Inflammatory macrophage treated with lipopolysaccharide for 1 hour (primary cell): ENCODE data around the gene NBDY.
"Not testable (repeated sequence)": the region's sequence is repeated elsewhere in the genome, so short reads cannot be mapped to it uniquely, and the experiment has no call there.

Experiments used
- DNase-seq, 2 donors: peaks; one replicate each; pipeline ENCODE4 v3.0.0-alpha.2; 2020 to 2022

NBDY gene

DNA sequence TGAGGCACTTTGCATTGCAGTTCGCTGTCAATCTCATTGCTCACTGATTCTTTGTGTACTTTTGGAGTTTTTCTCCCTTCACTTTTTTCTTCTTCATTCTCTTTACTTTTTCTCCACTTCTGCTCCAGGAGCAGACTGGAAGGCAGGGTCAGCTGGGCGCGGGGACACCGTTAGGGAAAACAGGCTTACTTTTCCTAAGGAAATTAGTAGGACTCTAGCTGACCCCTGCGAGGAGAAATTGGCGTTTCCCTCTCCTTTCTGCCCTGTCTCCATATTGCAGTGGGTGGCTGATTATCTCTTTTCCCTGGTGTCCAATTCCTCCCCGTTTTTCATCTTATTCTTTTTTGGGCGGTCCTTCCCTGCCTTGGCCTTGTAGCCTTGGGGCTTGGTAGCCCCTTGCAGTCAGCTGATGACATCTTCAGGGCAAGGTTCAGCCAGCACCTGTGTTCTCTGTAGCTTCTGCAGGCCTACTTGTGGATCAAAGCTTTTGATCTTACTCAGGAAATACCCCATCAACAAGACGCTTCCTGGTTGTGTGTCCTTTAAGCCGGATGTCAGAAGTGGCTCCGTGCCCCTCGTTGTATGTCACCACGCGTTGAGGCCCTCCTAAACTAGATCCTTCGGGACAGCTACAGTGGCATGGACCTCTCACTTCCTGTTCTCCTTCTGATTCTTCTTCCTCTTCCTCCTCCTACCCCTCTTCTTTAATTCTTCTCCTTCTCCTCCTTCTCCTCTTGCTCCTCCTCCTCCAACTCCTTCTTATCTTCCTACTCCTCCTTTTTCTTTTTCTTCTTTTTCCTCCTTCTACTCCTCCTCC lies 36.1 kb downstream of the NBDY start:
- DNase-seq = no peak

DNA sequence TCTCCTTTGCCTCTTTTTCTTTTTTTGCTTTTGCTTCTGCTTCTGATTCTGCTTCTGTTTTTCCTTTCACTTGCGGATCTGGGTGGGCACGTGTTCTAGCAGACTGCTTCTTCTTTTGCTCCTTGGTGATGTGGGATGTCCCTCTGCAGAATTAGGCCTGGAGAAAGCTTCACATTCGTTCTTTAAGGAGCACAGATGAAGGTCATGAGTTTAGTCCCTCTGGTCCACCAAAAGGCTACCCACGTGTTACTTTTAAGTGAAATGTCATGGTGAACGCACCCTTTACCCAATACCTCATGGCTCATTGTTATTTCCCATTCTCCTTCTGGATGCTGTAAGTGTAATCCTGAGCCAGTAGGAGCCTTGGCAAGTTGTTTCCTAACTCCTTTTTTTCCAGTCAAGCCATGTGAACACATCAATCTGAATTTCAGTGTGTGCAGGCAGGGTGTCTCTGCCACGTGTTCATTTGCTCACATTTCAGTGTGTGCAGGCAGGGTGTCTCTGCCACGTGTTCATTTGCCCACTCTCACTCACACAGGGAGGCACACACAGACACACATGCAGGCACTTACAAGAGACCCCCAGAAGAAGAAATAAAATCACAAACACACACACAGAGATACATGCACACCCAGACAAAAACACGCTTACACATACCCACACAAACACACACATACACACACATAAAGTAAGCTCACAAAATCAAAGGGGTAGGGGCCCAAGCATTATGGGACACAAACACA lies 36.9 kb downstream of the NBDY start:
- peak; percentile 20 to 49 for DNase-seq

- no peak for DNase-seq
These were observed 37.7 kb downstream of the NBDY start for GRCh38 chrX:56766554-56767347.

GRCh38 chrX:56767348-56768119 lies 38.5 kb downstream of the NBDY start:
- DNase-seq = not testable (repeated sequence)

DNA sequence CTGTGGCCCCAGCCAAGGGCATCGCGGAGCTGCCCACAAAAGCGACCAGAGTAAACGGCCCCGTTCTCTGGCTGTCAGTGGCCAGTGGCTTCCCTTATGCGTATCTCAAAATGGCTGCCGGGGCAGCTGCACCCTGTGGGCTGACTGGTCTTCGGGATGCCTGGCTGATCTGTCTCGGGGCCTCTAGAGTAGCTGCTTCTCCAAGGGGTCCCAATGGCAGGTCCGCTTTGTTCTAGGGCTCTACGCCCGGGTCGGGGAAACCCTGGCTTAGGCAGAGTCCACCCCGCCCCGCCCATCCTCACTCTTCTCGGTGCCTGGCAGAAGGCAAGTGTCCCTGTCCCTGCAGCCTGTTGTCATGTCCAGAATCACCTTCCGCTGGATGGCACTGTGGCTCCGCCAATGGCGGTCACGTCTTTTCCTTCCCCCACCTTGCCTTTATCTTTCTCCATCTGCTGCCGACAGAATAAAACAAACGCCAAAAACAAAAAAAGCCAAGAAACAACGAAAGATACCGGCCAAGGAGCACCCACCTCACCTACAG lies 39.1 kb downstream of the NBDY start:
- DNase-seq = not testable (repeated sequence)

DNA sequence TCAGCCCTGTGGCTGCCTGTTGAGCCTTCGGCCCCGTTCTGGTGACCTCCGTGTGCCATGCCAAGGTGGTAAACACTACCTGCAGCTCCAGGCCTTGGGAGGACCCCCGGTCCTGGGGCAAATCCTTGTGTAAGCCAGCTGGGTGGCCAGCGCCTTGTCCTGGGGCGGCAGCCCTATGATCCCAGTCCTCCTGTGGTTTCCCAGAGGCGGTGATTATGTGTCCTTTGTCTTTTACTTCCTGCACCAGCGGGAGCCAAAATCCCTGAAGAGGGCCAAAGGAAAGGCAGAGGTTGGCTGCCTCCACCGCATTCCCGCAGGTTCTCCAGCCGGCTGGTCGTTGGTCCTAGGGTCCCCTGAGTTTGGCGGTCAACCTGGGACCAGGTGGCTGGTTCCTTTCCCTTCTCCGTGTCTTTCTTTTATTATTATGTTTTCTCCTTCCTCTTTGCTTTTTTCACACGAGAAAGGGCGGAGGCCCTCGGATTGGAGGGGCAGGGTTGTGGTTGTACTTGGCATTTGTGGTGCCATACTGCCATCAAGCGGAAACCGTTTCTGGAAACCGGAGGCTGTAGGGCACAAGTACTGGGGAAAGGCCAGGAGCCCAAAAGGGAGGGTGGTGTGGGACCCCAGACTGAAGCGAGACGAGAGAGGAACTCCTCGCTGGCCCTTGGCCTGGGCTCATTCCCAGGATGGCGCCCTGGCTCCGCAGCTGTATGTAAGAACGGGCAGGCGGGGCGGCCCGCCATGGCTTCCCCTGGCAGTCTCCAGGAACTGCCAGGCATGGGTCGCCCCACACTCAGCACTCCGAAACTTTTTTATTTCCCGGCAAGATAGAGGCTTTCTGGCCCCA lies 43.9 kb downstream of the NBDY start:
- not testable (repeated sequence) for DNase-seq

- DNase-seq = not testable (repeated sequence)
These were observed 44.5 kb downstream of the NBDY start for GRCh38 chrX:56773522-56774060.

- not testable (repeated sequence) for DNase-seq
These were observed 49.3 kb downstream of the NBDY start for GRCh38 chrX:56778099-56778923.

GRCh38 chrX:56778924-56779468 lies 50.0 kb downstream of the NBDY start:
- not testable (repeated sequence) for DNase-seq

- not testable (repeated sequence) for DNase-seq
These were observed 51.9 kb downstream of the NBDY start for GRCh38 chrX:56780681-56781649.

DNA sequence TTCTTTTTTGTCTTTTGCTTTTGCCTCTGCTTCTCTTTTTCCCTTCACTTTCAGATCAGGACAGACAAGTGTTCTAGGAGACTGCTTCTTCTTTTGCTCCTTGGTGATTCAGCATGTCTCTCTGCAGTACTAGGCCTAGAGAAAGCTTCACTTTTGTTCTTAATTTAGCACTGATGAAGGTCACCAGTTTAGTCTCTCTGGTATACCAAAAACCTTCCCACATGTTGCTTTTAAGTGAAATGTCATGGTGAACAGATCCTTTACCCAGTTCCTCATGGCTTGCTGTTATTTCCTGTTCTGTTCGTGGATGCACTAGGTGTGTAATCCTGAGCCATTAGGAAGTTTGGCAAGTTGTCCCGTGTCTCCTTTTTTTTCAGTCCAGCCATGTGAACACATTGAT lies 53.3 kb downstream of the NBDY start:
- peak in 1 of 2 donors; percentile 23 for DNase-seq

DNA sequence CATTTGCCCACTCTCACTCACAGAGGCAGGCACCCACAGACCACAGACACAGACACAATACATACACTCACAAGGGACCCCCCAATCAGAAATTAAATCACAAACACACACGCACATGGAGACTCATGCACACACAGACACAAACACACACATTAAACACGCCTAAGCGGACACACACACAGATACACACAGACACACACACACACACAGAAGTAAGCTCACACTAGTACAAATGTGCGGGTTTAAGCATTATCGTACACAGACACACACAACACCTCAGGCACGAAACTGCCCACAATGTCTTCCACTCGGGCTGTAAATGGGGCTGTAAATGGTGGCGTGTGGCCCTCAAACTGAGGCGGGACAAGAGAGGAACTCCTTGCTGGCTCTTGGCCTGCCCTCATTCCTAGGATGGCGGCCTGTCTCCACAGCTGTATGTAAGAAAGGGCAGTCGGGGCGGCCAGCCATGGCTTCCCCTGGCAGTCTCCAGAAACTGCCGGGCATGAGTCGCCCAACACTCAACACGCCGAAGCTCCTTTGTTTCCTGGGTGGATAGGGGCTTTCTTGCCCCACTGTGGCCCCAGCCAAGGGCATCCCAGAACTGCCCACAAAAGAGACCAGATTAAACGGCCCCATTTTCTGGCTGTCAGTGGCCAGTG lies 53.9 kb downstream of the NBDY start:
- no peak for DNase-seq

GRCh38 chrX:56783450-56783831 lies 54.4 kb downstream of the NBDY start:
- DNase-seq = no peak

DNA sequence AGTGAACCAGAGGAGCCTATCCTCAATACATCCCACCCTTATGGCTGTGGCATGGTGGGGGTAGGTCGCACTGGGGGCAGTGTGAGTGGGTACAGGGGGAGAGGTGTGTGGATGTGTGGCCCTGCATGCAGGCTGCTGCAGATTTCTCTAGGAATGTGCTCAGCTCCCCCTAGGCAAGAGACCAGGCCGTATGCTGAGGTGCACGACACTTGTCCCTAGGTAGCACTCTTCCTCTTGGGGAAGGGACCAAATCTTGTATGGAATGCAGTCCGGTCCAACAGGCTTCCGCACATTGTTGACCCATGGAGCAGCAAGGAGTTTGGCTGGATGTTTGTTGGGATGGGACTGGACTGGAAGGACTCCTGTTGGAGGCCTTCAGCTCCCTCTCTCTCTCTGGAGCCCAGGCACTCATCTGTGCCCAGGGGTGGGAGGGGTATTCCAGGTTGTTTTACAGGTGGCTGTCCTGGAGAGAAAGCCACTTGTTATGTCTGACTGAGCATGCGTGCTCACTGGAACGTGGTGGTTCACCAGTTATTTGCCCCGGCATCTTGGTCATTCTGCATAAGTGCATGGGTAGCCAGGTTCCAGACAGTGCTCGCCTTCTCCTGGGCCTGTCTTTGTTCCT lies 55.1 kb downstream of the NBDY start:
- DNase-seq = no peak

GRCh38 chrX:56784666-56785065 lies 55.6 kb downstream of the NBDY start:
- DNase-seq = no peak

DNA sequence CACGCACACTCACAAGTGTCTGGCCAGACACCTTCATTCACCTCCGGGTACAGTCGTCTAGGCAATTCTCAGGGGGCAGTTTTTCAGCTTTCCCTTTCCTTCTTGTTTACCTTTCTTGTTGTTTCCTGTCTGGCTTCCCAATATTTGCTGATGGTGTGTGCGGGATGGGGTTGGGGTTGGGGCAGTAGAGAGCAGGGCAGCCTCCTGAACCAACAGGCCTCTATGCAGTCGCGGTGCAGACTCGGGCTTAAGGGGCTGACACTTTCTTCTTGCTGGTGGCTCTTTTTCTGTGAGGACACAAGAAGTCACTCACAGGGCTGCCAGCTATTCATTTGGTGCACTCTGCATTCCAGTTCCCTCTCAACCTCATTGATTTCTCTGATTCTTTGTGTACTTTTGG lies 56.4 kb downstream of the NBDY start:
- DNase-seq = no peak
